GM10266 (cell line): ENCODE measurements around the gene STK25.

ENCODE experiments used
- DNase-seq: peaks from one replicate; pipeline ENCODE4 v3.0.0; 2012; ENCODE audit errors: extremely low spot score
- CTCF ChIP-seq: IDR thresholded peaks from 2 replicates; pipeline ENCODE4 v1.5.1; 2012; ENCODE audit warnings: mild to moderate bottlenecking, low read depth; ENCODE audit not compliant: control insufficient read depth, insufficient read depth; ENCODE audit errors: missing control alignments

STK25 gene

GRCh38 chr2:241508240-241509154 is at the start of gene STK25:
Gene STK25, minus strand, starts transcription at chr2:241508584. Its CDS starts 549 bp downstream, at chr2:241508035.
- no peak for TF ChIP-seq CTCF
- DNase-seq: peak; percentile 99

GRCh38 chr2:241556746-241557145 is 48.4 kb upstream of the STK25 start:
- no peak for DNase-seq
- TF ChIP-seq CTCF: no peak

GRCh38 chr2:241555711-241556110 is 47.3 kb upstream of the STK25 start:
- TF ChIP-seq CTCF: no peak
- no peak for DNase-seq

GRCh38 chr2:241554610-241555322 is 46.4 kb upstream of the STK25 start:
- DNase-seq: no peak
- no peak for TF ChIP-seq CTCF

- DNase-seq: no peak
- TF ChIP-seq CTCF: no peak
These were observed 45.6 kb upstream of the STK25 start for GRCh38 chr2:241553981-241554380.

GRCh38 chr2:241553512-241553830 is 45.1 kb upstream of the STK25 start:
- DNase-seq: no peak
- no peak for TF ChIP-seq CTCF

- no peak for DNase-seq
- TF ChIP-seq CTCF: no peak
These were observed 43.8 kb upstream of the STK25 start for GRCh38 chr2:241551998-241552737.
